HepG2 (cell line): Measurements from ENCODE around the gene MYO19. TPM values are rescaled to one million over a fixed set of nuclear protein-coding genes. Genes with fewer than 3 reads are reported as not detected.

Experiments used
- ARNTL ChIP-seq: sonication (generic); formaldehyde crosslinking; IDR thresholded peaks from 2 replicates; pipeline ENCODE4 v1.4.0; 2020; ENCODE audit warnings: mild to moderate bottlenecking, missing genetic modification reagents
- BORCS8-MEF2B ChIP-seq: sonication (generic); formaldehyde crosslinking; IDR thresholded peaks from 2 replicates; pipeline ENCODE4 v1.8.0; 2022; ENCODE audit warnings: mild to moderate bottlenecking, missing genetic modification reagents
- CHD4 ChIP-seq: fragments of 200-600 bp; sonication (generic); IDR thresholded peaks from 2 replicates; pipeline ENCODE4 v1.7.0; 2017; ENCODE audit warnings: mild to moderate bottlenecking, low read length, borderline replicate concordance
- ELF3 ChIP-seq: IDR thresholded peaks from 2 replicates; pipeline ENCODE4 v1.6.1; 2016; ENCODE audit warnings: missing genetic modification reagents, missing compliant biosample characterization
- HDAC1 ChIP-seq: sonication (generic); formaldehyde crosslinking; IDR thresholded peaks from 2 replicates; pipeline ENCODE4 v1.5.1; 2020; ENCODE audit warnings: mild to moderate bottlenecking, missing genetic modification reagents
- KDM1A ChIP-seq: IDR thresholded peaks from 2 replicates; pipeline ENCODE4 v1.6.1; 2016; ENCODE audit warnings: missing compliant biosample characterization
- NONO ChIP-seq, 2 experiments: fragments of 450-650 bp in 1 of 2; sonication (generic) in 1 of 2; formaldehyde crosslinking in 1 of 2; IDR thresholded peaks in 1 of 2; conservative IDR thresholded peaks in 1 of 2; 2 replicates each; pipeline versions ENCODE4 v1.6.1 to v1.8.0; 2017 to 2022; ENCODE audit warnings: mild to moderate bottlenecking in 1 of 2, missing genetic modification reagents in 1 of 2, moderate library complexity in 1 of 2
- PAF1 ChIP-seq: IDR thresholded peaks from 2 replicates; pipeline ENCODE4 v1.6.1; 2016; ENCODE audit warnings: missing genetic modification reagents, missing compliant biosample characterization
- PHF21A ChIP-seq: sonication (generic); formaldehyde crosslinking; IDR thresholded peaks from 2 replicates; pipeline ENCODE4 v1.5.0; 2020; ENCODE audit warnings: mild to moderate bottlenecking, missing genetic modification reagents
- SAFB2 ChIP-seq: sonication (generic); formaldehyde crosslinking; IDR thresholded peaks from 2 replicates; pipeline ENCODE4 v1.5.1; 2020; ENCODE audit warnings: missing genetic modification reagents, low read depth, mild to moderate bottlenecking, borderline replicate concordance
- SNAI1 ChIP-seq: sonication (generic); formaldehyde crosslinking; IDR thresholded peaks from 2 replicates; pipeline ENCODE4 v1.5.0; 2020; ENCODE audit warnings: mild to moderate bottlenecking, missing genetic modification reagents, borderline replicate concordance
- TEAD2 ChIP-seq: sonication (generic); formaldehyde crosslinking; IDR thresholded peaks from 2 replicates; pipeline ENCODE4 v1.9.0; 2021; ENCODE audit warnings: missing genetic modification reagents
- UBTF ChIP-seq: sonication (generic); formaldehyde crosslinking; IDR thresholded peaks from 2 replicates; pipeline ENCODE4 v1.4.0; 2020; ENCODE audit warnings: mild to moderate bottlenecking, missing genetic modification reagents
- ZBTB42 ChIP-seq: sonication (generic); formaldehyde crosslinking; IDR thresholded peaks from 2 replicates; pipeline ENCODE4 v1.5.0; 2020; ENCODE audit warnings: mild to moderate bottlenecking, missing genetic modification reagents
- ZFP36 ChIP-seq: fragments of 150-350 bp; IDR thresholded peaks from 2 replicates; pipeline ENCODE4 v1.6.1; 2018; ENCODE audit warnings: borderline replicate concordance, low read length, low read depth; ENCODE audit not compliant: partially characterized antibody
- ZNF12 ChIP-seq: sonication (generic); formaldehyde crosslinking; IDR thresholded peaks from 2 replicates; pipeline ENCODE4 v1.5.0; 2020; ENCODE audit warnings: missing genetic modification reagents
- ZNF224 ChIP-seq: sonication (generic); formaldehyde crosslinking; IDR thresholded peaks from 2 replicates; pipeline ENCODE4 v1.5.0; 2020; ENCODE audit warnings: mild to moderate bottlenecking, missing genetic modification reagents
- ZNF354B ChIP-seq: sonication (generic); formaldehyde crosslinking; IDR thresholded peaks from 2 replicates; pipeline ENCODE4 v1.8.0; 2022; ENCODE audit warnings: mild to moderate bottlenecking, missing genetic modification reagents
- ZNF780A ChIP-seq: sonication (generic); formaldehyde crosslinking; IDR thresholded peaks from 2 replicates; pipeline ENCODE4 v1.8.0; 2022; ENCODE audit warnings: mild to moderate bottlenecking, missing genetic modification reagents, moderate library complexity
- ZNF781 ChIP-seq: sonication (generic); formaldehyde crosslinking; IDR thresholded peaks from 2 replicates; pipeline ENCODE4 v1.5.1; 2020; ENCODE audit warnings: borderline replicate concordance, mild to moderate bottlenecking, missing genetic modification reagents; ENCODE audit errors: not compliant biosample characterization
- polyA plus RNA-seq, 8 experiments: library from polyadenylated mRNA; depleted of rRNA in 3 of 8; stranded (reverse) in 7 of 8; unstranded in 1 of 8; fragments of >200 nt; fragmentation: Illumina TruSeq in 4 of 8; extraction: Trizol in 4 of 8; gene quantifications; 2 replicates each; pipeline versions ENCODE4 v1.2.1 to v1.2.3, GENCODE V29; 2011 to 2016; ENCODE audit warnings: low read depth in 4 of 8, missing spikeins in 1 of 8, mixed read lengths in 1 of 8; ENCODE audit not compliant: insufficient read depth in 1 of 8
- total RNA-seq, 5 experiments: library from RNA; depleted of rRNA; stranded (reverse); fragments of >200 nt; fragmentation: Illumina TruSeq; extraction: Trizol; gene quantifications; 2 replicates each; pipeline ENCODE4 v1.2.3, GENCODE V29; 2016; ENCODE audit warnings: low read depth in 1 of 5
- TF ChIP-seq, protein P1 (sequence below): sonication (generic); formaldehyde crosslinking; IDR thresholded peaks from 2 replicates; pipeline ENCODE4 v1.5.1; 2020; ENCODE audit warnings: mild to moderate bottlenecking, missing genetic modification reagents, borderline replicate concordance

Gene MYO19
- total and polyA plus RNA-seq, 2 of the 13 experiments (the other 11 are each of a cell fraction or from before 2014, with no cell fraction given) = 75.7 to 82.3 TPM

- TF ChIP-seq SNAI1 (0 out of 2 replicates have a peak, but pooled peaks have one; percentile 23), PAF1 (CRISPR knock-in tag) (no peak), ZFP36 (no peak), ZNF781 (peak; percentile 68), BORCS8-MEF2B (CRISPR knock-in tag) (no peak; the same call in 1 of the 2 replicates), ZBTB42 (CRISPR knock-in tag) (no peak; the same call in 1 of the 2 replicates), CHD4 (no peak), PHF21A (CRISPR knock-in tag) (peak; percentile 69), TEAD2 (CRISPR knock-in tag) (no peak), KDM1A (no peak), NONO (IDR thresholded peaks at IDR 0.05) (no peak), NONO (CRISPR knock-in tag; conservative IDR thresholded peaks at IDR 0.05) (peak; percentile 59), ARNTL (CRISPR knock-in tag) (0 out of 2 replicates have a peak, but pooled peaks have one; percentile 36), UBTF (CRISPR knock-in tag) (peak; percentile 61; the same call in 1 of the 2 replicates), ZNF224 (CRISPR knock-in tag) (peak; percentile 43; the same call in 1 of the 2 replicates), HDAC1 (CRISPR knock-in tag) (peak; percentile 48; the same call in 1 of the 2 replicates), ZNF780A (no peak), ZNF354B (CRISPR knock-in tag) (no peak), SAFB2 (CRISPR knock-in tag) (peak; percentile 81; the same call in 1 of the 2 replicates), ZNF12 (CRISPR knock-in tag) (peak; percentile 76), ELF3 (peak; percentile 86)
- TF ChIP-seq, protein P1, sequence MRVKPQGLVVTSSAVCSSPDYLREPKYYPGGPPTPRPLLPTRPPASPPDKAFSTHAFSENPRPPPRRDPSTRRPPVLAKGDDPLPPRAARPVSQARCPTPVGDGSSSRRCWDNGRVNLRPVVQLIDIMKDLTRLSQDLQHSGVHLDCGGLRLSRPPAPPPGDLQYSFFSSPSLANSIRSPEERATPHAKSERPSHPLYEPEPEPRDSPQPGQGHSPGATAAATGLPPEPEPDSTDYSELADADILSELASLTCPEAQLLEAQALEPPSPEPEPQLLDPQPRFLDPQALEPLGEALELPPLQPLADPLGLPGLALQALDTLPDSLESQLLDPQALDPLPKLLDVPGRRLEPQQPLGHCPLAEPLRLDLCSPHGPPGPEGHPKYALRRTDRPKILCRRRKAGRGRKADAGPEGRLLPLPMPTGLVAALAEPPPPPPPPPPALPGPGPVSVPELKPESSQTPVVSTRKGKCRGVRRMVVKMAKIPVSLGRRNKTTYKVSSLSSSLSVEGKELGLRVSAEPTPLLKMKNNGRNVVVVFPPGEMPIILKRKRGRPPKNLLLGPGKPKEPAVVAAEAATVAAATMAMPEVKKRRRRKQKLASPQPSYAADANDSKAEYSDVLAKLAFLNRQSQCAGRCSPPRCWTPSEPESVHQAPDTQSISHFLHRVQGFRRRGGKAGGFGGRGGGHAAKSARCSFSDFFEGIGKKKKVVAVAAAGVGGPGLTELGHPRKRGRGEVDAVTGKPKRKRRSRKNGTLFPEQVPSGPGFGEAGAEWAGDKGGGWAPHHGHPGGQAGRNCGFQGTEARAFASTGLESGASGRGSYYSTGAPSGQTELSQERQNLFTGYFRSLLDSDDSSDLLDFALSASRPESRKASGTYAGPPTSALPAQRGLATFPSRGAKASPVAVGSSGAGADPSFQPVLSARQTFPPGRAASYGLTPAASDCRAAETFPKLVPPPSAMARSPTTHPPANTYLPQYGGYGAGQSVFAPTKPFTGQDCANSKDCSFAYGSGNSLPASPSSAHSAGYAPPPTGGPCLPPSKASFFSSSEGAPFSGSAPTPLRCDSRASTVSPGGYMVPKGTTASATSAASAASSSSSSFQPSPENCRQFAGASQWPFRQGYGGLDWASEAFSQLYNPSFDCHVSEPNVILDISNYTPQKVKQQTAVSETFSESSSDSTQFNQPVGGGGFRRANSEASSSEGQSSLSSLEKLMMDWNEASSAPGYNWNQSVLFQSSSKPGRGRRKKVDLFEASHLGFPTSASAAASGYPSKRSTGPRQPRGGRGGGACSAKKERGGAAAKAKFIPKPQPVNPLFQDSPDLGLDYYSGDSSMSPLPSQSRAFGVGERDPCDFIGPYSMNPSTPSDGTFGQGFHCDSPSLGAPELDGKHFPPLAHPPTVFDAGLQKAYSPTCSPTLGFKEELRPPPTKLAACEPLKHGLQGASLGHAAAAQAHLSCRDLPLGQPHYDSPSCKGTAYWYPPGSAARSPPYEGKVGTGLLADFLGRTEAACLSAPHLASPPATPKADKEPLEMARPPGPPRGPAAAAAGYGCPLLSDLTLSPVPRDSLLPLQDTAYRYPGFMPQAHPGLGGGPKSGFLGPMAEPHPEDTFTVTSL = no peak
Measured at GRCh38 chr17:36486204-36487194, 48.2 kb downstream of the MYO19 start, which contains the start of gene ZNHIT3 (continued).
